ENCODE results near the gene OR52E6.

Gene OR52E6

GRCh38 chr11:5791165-5791564 lies 50.5 kb downstream of the OR52E6 start, which contains the start of gene OR52N1:
Gene OR52N1, minus strand, starts transcription at chr11:5791265. Its CDS starts 2,449 bp downstream, at chr11:5788816.
- no peak for DNase-seq

All from NCI-H524 treated with DMSO at 0.1 percent for 48 hours (cell line).